HepG2 (cell line): ENCODE data around the gene RABL6. TPM values are rescaled to one million over a fixed set of nuclear protein-coding genes. Genes with fewer than 3 reads are reported as not detected.

Experiments
- ATF1 ChIP-seq: IDR thresholded peaks from 2 replicates; pipeline ENCODE4 v1.6.1; 2016; ENCODE audit warnings: mild to moderate bottlenecking, control low read depth
- JUN ChIP-seq: sonication (generic); formaldehyde crosslinking; IDR thresholded peaks from 2 replicates; pipeline ENCODE4 v1.4.0; 2020; ENCODE audit warnings: mild to moderate bottlenecking, missing genetic modification reagents
- LCORL ChIP-seq, 2 experiments: fragments of 450-650 bp in 1 of 2; sonication (generic) in 1 of 2; formaldehyde crosslinking in 1 of 2; IDR thresholded peaks; 2 replicates each; pipeline versions ENCODE4 v1.5.0 to v1.6.1; 2017 to 2020; ENCODE audit warnings: antibody characterized with exemption in 1 of 2, missing genetic modification reagents in 1 of 2
- NRL ChIP-seq: sonication (generic); formaldehyde crosslinking; IDR thresholded peaks from 2 replicates; pipeline ENCODE4 v1.5.0; 2020; ENCODE audit warnings: missing genetic modification reagents, mild to moderate bottlenecking, moderate library complexity, borderline replicate concordance
- POGZ ChIP-seq: sonication (generic); formaldehyde crosslinking; IDR thresholded peaks from 2 replicates; pipeline ENCODE4 v1.4.0; 2020; ENCODE audit warnings: mild to moderate bottlenecking, missing genetic modification reagents
- XBP1 ChIP-seq: sonication (generic); formaldehyde crosslinking; IDR thresholded peaks from 2 replicates; pipeline ENCODE4 v1.5.0; 2020; ENCODE audit warnings: missing genetic modification reagents
- ZC3H13 ChIP-seq: sonication (generic); formaldehyde crosslinking; IDR thresholded peaks from 2 replicates; pipeline ENCODE4 v1.8.1; 2023; ENCODE audit warnings: mild to moderate bottlenecking, missing genetic modification reagents, moderate library complexity
- ZFP36 ChIP-seq: fragments of 150-350 bp; IDR thresholded peaks from 2 replicates; pipeline ENCODE4 v1.6.1; 2018; ENCODE audit warnings: borderline replicate concordance, low read length, low read depth; ENCODE audit not compliant: partially characterized antibody
- ZNF234 ChIP-seq: sonication (generic); formaldehyde crosslinking; conservative IDR thresholded peaks from 2 replicates; pipeline ENCODE4 v1.5.1; 2020; ENCODE audit warnings: mild to moderate bottlenecking, missing genetic modification reagents
- ZNF331 ChIP-seq: sonication (generic); formaldehyde crosslinking; IDR thresholded peaks from 2 replicates; pipeline ENCODE4 v1.4.0; 2020; ENCODE audit warnings: missing genetic modification reagents
- polyA plus RNA-seq, 8 experiments: library from polyadenylated mRNA; depleted of rRNA in 3 of 8; stranded (reverse) in 7 of 8; unstranded in 1 of 8; fragments of >200 nt; fragmentation: Illumina TruSeq in 4 of 8; extraction: Trizol in 4 of 8; gene quantifications; 2 replicates each; pipeline versions ENCODE4 v1.2.1 to v1.2.3, GENCODE V29; 2011 to 2016; ENCODE audit warnings: low read depth in 4 of 8, missing spikeins in 1 of 8, mixed read lengths in 1 of 8; ENCODE audit not compliant: insufficient read depth in 1 of 8
- total RNA-seq, 5 experiments: library from RNA; depleted of rRNA; stranded (reverse); fragments of >200 nt; fragmentation: Illumina TruSeq; extraction: Trizol; gene quantifications; 2 replicates each; pipeline ENCODE4 v1.2.3, GENCODE V29; 2016; ENCODE audit warnings: low read depth in 1 of 5
- TF ChIP-seq, protein P1 (sequence below): sonication (generic); formaldehyde crosslinking; IDR thresholded peaks from 2 replicates; pipeline ENCODE4 v1.4.0; 2020; ENCODE audit warnings: missing genetic modification reagents
- TF ChIP-seq, protein P2 (sequence below): sonication (generic); formaldehyde crosslinking; IDR thresholded peaks from 2 replicates; pipeline ENCODE4 v1.4.0; 2020; ENCODE audit warnings: missing genetic modification reagents
- TF ChIP-seq, protein P3 (sequence below): sonication (generic); formaldehyde crosslinking; IDR thresholded peaks from 2 replicates; pipeline ENCODE4 v1.4.0; 2020; ENCODE audit warnings: missing genetic modification reagents

Gene RABL6
- total and polyA plus RNA-seq, 2 of the 13 experiments (the other 11 are each of a cell fraction or from before 2014, with no cell fraction given) = 81.5 to 125 TPM

DNA sequence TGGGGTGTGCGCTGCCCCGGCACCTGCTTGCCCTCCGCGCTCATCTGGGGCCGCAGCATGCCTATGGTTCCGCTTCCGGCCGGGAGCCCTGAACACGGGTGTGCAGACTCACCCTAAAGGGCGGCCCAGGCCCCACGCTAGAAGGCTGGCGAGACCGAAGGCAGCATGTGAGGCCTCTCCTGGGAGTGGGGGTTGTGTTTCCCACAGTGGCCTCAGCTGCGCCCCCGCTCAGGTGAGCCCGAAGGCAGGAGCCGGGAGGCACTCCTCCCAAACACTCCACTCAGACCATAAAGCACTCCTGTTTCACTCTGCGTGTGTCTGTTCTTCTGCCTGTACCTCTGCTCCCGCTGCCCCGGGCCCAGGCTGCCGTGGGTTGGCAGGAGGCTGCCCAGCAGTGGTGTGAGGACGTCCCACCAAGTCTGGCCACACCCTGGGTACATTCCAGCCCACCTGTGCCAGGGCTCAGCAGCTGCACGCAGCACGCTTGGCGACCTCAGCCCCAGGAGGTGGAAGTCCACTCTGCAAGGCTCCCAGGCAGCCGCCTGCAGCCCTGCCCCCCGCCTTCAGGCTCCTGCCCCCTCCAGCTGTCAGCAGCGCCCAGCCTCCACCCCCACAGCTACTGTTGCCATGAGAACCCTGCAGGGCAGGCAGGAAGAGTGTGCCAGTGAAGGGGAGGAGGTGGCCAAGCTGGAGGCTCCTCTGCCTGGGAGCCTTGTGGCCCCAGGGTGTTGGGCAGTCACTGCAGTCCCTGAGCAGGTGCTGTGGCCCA lies 33.3 kb downstream of the RABL6 start (continued):
- TF ChIP-seq POGZ (0 out of 2 replicates have a peak, but pooled peaks have one; percentile 44), JUN (CRISPR knock-in tag) (0 out of 2 replicates have a peak, but pooled peaks have one; percentile 45), XBP1 (CRISPR knock-in tag) (no peak), ZNF234 (0 out of 2 replicates have a peak, but pooled peaks have one; percentile 36), ZNF331 (CRISPR knock-in tag) (peak; percentile 20; the same call in 1 of the 2 replicates), ZC3H13 (CRISPR knock-in tag) (peak; percentile 98), ZFP36 (no peak), LCORL (IDR thresholded peaks at IDR 0.05) (no peak), LCORL (CRISPR knock-in tag; IDR thresholded peaks at IDR 0.05) (0 out of 2 replicates have a peak, but pooled peaks have one; percentile 34), ATF1 (CRISPR knock-in tag) (no peak), NRL (CRISPR knock-in tag) (peak; percentile 9; the same call in 1 of the 2 replicates)
- TF ChIP-seq, protein P1, sequence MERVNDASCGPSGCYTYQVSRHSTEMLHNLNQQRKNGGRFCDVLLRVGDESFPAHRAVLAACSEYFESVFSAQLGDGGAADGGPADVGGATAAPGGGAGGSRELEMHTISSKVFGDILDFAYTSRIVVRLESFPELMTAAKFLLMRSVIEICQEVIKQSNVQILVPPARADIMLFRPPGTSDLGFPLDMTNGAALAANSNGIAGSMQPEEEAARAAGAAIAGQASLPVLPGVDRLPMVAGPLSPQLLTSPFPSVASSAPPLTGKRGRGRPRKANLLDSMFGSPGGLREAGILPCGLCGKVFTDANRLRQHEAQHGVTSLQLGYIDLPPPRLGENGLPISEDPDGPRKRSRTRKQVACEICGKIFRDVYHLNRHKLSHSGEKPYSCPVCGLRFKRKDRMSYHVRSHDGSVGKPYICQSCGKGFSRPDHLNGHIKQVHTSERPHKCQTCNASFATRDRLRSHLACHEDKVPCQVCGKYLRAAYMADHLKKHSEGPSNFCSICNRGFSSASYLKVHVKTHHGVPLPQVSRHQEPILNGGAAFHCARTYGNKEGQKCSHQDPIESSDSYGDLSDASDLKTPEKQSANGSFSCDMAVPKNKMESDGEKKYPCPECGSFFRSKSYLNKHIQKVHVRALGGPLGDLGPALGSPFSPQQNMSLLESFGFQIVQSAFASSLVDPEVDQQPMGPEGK = peak; percentile 81
- TF ChIP-seq, protein P2, sequence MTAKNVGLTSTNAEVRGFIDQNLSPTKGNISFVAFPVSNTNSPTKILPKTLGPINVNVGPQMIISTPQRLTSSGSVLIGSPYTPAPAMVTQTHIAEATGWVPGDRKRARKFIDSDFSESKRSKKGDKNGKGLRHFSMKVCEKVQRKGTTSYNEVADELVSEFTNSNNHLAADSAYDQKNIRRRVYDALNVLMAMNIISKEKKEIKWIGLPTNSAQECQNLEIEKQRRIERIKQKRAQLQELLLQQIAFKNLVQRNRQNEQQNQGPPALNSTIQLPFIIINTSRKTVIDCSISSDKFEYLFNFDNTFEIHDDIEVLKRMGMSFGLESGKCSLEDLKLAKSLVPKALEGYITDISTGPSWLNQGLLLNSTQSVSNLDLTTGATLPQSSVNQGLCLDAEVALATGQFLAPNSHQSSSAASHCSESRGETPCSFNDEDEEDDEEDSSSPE (CRISPR knock-in tag) = no peak
- TF ChIP-seq, protein P3, sequence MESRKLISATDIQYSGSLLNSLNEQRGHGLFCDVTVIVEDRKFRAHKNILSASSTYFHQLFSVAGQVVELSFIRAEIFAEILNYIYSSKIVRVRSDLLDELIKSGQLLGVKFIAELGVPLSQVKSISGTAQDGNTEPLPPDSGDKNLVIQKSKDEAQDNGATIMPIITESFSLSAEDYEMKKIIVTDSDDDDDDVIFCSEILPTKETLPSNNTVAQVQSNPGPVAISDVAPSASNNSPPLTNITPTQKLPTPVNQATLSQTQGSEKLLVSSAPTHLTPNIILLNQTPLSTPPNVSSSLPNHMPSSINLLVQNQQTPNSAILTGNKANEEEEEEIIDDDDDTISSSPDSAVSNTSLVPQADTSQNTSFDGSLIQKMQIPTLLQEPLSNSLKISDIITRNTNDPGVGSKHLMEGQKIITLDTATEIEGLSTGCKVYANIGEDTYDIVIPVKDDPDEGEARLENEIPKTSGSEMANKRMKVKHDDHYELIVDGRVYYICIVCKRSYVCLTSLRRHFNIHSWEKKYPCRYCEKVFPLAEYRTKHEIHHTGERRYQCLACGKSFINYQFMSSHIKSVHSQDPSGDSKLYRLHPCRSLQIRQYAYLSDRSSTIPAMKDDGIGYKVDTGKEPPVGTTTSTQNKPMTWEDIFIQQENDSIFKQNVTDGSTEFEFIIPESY = 0 out of 2 replicates have a peak, but pooled peaks have one; percentile 5
